MM.1S (cell line): Measurements from ENCODE around the gene PSMB9.

Experiments
- DNase-seq: peaks from one replicate; pipeline ENCODE4 v3.0.0-alpha.2; 2015
- H2AFZ ChIP-seq: fragments of 300-600 bp; sonication (generic); 2 replicates; pipeline ENCODE4 v1.6.0; 2016; ENCODE audit warnings: antibody characterized with exemption, low read length
- H3F3A ChIP-seq: fragments of 300-600 bp; sonication (generic); 2 replicates; pipeline ENCODE4 v1.6.1; 2016; ENCODE audit warnings: mild to moderate bottlenecking, antibody characterized with exemption, low read length, moderate library complexity, mixed read lengths; ENCODE audit not compliant: insufficient read depth
- H3K27ac ChIP-seq: fragments of 300-600 bp; sonication (generic); 2 replicates; pipeline ENCODE4 v1.5.1; 2016; ENCODE audit warnings: mild to moderate bottlenecking, low read length
- H3K27me3 ChIP-seq: fragments of 300-600 bp; sonication (generic); replicated peaks from 2 replicates; pipeline ENCODE4 v1.6.0; 2016; ENCODE audit warnings: low read length; ENCODE audit not compliant: insufficient read depth
- H3K36me3 ChIP-seq: fragments of 300-600 bp; sonication (generic); replicated peaks from 2 replicates; pipeline ENCODE4 v1.6.1; 2016; ENCODE audit warnings: mild to moderate bottlenecking, low read length, mixed read lengths; ENCODE audit not compliant: insufficient read depth
- H3K4me1 ChIP-seq: fragments of 300-600 bp; sonication (generic); 2 replicates; pipeline ENCODE4 v1.6.1; 2016; ENCODE audit warnings: low read length, mixed read lengths
- H3K4me2 ChIP-seq: fragments of 300-600 bp; sonication (generic); 2 replicates; pipeline ENCODE4 v1.6.0; 2016; ENCODE audit warnings: low read depth, low read length
- H3K4me3 ChIP-seq: fragments of 300-600 bp; sonication (generic); 2 replicates; pipeline ENCODE4 v1.5.1; 2016; ENCODE audit warnings: low read length, mixed read lengths
- H3K79me2 ChIP-seq: fragments of 300-600 bp; sonication (generic); 2 replicates; pipeline ENCODE4 v1.6.1; 2016; ENCODE audit warnings: mixed run types, low read length, mixed read lengths
- H3K9ac ChIP-seq: fragments of 300-600 bp; sonication (generic); 2 replicates; pipeline ENCODE4 v1.6.1; 2016; ENCODE audit warnings: low read length, mixed read lengths
- H3K9me2 ChIP-seq: fragments of 300-600 bp; sonication (generic); replicated peaks from 2 replicates; pipeline ENCODE4 v1.6.1; 2016; ENCODE audit warnings: mild to moderate bottlenecking, low read length, mixed read lengths; ENCODE audit not compliant: insufficient read depth
- H3K9me3 ChIP-seq: fragments of 300-600 bp; sonication (generic); replicated peaks from 2 replicates; pipeline ENCODE4 v1.6.1; 2016; ENCODE audit warnings: mild to moderate bottlenecking, low read length, mixed read lengths; ENCODE audit not compliant: insufficient read depth
- H4K20me1 ChIP-seq: fragments of 300-600 bp; sonication (generic); 2 replicates; pipeline ENCODE4 v1.6.1; 2016; ENCODE audit warnings: mild to moderate bottlenecking, low read length, moderate library complexity, mixed read lengths; ENCODE audit not compliant: insufficient read depth
- CTCF ChIP-seq: fragments of 300-600 bp; sonication (generic); IDR thresholded peaks from 2 replicates; pipeline ENCODE4 v1.5.1; 2016; ENCODE audit warnings: antibody characterized with exemption, low read length, mixed read lengths
- EZH2 ChIP-seq: fragments of 300-600 bp; sonication (generic); optimal IDR thresholded peaks from 2 replicates; pipeline ENCODE3; 2017; ENCODE audit warnings: low read depth, mild to moderate bottlenecking, antibody characterized with exemption, low read length, mixed read lengths
- EZH2phosphoT487 ChIP-seq: fragments of 300-600 bp; sonication (generic); IDR thresholded peaks from 2 replicates; pipeline ENCODE4 v1.6.1; 2018; ENCODE audit warnings: antibody characterized with exemption, low read length

The PSMB9 gene

GRCh38 chr6:32865724-32866443 is 11.9 kb downstream of the PSMB9 start:
- no peaks in the 10 kb centered on the region for H3F3A ChIP-seq
- H3K4me1 ChIP-seq, result 0 out of 2 replicates have a peak, but pooled peaks cover 3% of the 10 kb centered on the region
- H3K36me3 ChIP-seq, result no peaks in the 10 kb centered on the region
- no peak overlapping the region for H3K9ac ChIP-seq
- H3K9me3 ChIP-seq, result no peaks in the 10 kb centered on the region
- H4K20me1 ChIP-seq, result no peaks in the 10 kb centered on the region
- no peak for TF ChIP-seq CTCF
- no peak for TF ChIP-seq EZH2phosphoT487
- TF ChIP-seq EZH2, result no peak
- H3K27ac ChIP-seq, result no peak overlapping the region
- no peaks in the 10 kb centered on the region for H3K9me2 ChIP-seq
- no peaks in the 10 kb centered on the region for H3K27me3 ChIP-seq
- H3K4me2 ChIP-seq, result no peak overlapping the region
- H2AFZ ChIP-seq, result no peak overlapping the region
- DNase-seq, result no peak
- no peaks in the 10 kb centered on the region for H3K79me2 ChIP-seq
- H3K4me3 ChIP-seq, result no peak overlapping the region

- no peak overlapping the region for H3K9ac ChIP-seq
- H3K4me3 ChIP-seq, result no peak overlapping the region
- no peak overlapping the region; the same call in 1 of the 2 replicates for H2AFZ ChIP-seq
Observed at GRCh38 chr6:32867022-32867477, 13.1 kb downstream of the PSMB9 start.

GRCh38 chr6:32867554-32868256 is 13.7 kb downstream of the PSMB9 start:
- no peaks in the 10 kb centered on the region for H3K9me2 ChIP-seq
- DNase-seq, result no peak
- H3K27ac ChIP-seq, result no peak overlapping the region
- H3F3A ChIP-seq, result no peaks in the 10 kb centered on the region
- no peak overlapping the region for H3K4me3 ChIP-seq
- no peak overlapping the region for H3K4me2 ChIP-seq
- H4K20me1 ChIP-seq, result no peaks in the 10 kb centered on the region
- no peak overlapping the region; the same call in 1 of the 2 replicates for H2AFZ ChIP-seq
- H3K27me3 ChIP-seq, result no peaks in the 10 kb centered on the region
- H3K79me2 ChIP-seq, result no peaks in the 10 kb centered on the region
- no peaks in the 10 kb centered on the region for H3K36me3 ChIP-seq
- no peaks in the 10 kb centered on the region for H3K9me3 ChIP-seq
- 0 out of 2 replicates have a peak, but pooled peaks cover 3% of the 10 kb centered on the region for H3K4me1 ChIP-seq
- no peak for TF ChIP-seq CTCF
- no peak for TF ChIP-seq EZH2
- TF ChIP-seq EZH2phosphoT487, result no peak
- H3K9ac ChIP-seq, result no peak overlapping the region

More at GRCh38 chr6:32867022-32867477, 13.1 kb downstream of the PSMB9 start:
- H3K36me3 ChIP-seq, result no peaks in the 10 kb centered on the region
- H3F3A ChIP-seq, result no peaks in the 10 kb centered on the region
- no peaks in the 10 kb centered on the region for H4K20me1 ChIP-seq
- H3K9me3 ChIP-seq, result no peaks in the 10 kb centered on the region
- no peaks in the 10 kb centered on the region for H3K79me2 ChIP-seq
- no peaks in the 10 kb centered on the region for H3K27me3 ChIP-seq
- H3K4me1 ChIP-seq, result 0 out of 2 replicates have a peak, but pooled peaks cover 3% of the 10 kb centered on the region
- no peak overlapping the region for H3K27ac ChIP-seq
- DNase-seq, result peak; percentile 12
- H3K9me2 ChIP-seq, result no peaks in the 10 kb centered on the region
- H3K4me2 ChIP-seq, result no peak overlapping the region
- TF ChIP-seq CTCF (no peak), EZH2 (no peak), EZH2phosphoT487 (no peak)
